NCI-H146 (cell line): ENCODE results near the gene TUFM.
"Not testable (repeated sequence)": the region's sequence is repeated elsewhere in the genome, so short reads cannot be mapped to it uniquely, and the experiment has no call there.

Experiments
- DNase-seq: peaks from one replicate; lab custom pipeline; 2025; lab: John Stamatoyannopoulos, UW

Gene TUFM

DNA sequence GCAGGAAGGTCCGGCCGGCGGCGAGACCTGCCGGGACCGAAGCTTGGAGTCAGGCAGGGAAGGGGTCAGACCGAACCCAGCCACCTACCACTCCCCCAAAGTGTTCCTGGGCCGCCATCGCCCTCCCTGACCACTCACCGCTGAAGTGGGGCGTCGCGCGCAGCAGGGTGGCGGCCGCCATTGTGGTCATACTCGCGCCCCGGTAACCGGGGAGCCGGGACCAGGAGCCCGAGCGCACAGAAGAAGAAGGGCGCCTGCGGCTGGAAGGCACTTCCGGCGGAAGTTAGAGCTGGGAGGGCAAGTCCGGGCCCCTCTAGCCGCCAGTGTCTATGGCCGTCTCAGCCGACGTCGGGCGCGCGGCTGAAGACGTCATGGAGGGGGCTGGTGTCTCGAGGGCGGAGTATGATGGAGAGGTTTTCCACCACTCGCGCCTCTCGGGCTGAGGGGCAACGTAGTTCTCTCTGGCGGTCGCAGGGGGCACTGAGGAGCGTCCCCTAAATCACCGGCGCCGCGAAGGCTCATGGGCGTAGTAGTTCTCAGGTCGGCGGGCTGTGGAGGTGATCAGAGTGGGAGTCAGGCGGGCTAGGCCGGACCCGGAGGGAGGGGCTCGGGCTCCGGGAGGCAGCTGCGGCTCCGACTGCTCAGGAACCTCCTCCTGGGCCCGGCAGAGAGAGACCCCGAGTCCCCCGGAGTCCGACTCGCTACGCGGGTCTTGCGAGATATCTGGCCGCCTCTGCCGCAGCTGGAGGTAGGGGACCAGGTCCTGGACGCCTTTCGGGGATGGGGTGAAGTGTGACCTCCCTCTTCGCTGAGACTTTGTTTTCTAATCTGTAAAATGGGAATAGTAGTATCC is at the start of gene TUFM:
TUFM (minus strand) TSS at position 269 of the 853 bp plus-strand sequence; CDS start at position 190, 79 bp downstream.
- peak; percentile 99 for DNase-seq

DNA sequence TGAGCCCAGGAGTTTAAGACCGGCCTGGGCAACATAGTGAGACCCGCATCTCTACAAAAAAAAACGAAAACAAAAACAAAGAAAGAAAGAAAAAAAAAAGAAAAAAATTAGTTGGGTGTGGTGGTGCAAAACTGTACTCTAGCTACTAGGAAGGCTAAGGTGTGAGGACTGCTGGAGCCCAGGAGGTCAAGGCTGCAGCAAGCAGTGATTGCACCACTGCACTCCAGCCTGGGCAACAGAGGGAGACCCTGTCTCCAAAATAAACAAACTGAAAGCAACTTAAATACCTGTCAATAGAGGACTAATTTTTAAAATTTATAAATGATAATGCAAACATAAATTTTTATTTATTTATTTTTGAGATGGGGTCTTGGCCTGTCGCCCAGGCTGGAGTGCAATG is 49.5 kb upstream of the TUFM start:
- no peak for DNase-seq

- no peak for DNase-seq
Measured at GRCh38 chr16:28893291-28893690, 47.1 kb upstream of the TUFM start.

- no peak for DNase-seq
Measured at GRCh38 chr16:28891964-28892890, 46.1 kb upstream of the TUFM start.

DNA sequence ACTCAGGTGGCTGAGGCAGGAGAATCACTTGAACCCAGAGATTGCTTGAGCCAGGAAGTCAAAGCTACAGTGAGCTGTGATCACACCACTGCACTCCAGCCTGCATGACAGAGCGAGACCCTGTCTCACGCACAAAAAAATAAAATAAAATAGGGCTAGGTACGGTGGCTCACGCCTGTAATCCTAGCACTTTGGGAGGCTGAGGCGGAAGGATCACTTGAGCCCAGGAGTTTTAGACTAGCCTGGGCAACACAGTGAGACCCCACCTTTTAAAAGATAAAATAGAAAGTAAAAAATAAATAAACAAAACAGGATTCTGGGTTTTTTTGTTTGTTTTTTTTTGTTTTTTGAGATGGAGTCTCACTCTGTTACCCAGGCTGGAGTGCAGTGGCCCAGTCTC is 44.2 kb upstream of the TUFM start:
- not testable (repeated sequence) for DNase-seq

GRCh38 chr16:28886945-28887344 is 40.8 kb upstream of the TUFM start:
- no peak for DNase-seq

DNA sequence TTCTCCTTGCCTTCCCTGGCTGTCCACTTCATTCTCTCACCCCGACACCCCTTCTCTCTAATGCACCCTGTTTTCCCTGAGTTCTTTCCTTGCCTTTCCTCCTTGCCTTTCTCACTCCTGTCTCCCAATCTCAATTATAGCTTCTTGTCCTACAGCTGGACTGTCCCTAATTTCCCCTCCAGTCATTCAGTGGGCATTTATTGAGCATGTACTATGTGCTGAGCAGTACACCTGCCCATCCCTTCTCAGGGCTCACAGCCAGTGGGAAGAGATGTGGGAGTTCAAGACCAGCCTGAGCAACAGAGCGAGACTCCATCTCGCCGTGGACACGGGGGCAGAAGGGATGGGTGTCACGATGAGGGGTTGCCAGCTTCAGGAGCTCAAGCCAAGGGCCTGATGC is 37.9 kb upstream of the TUFM start:
- no peak for DNase-seq

GRCh38 chr16:28883221-28883996 is 37.3 kb upstream of the TUFM start:
- no peak for DNase-seq

DNA sequence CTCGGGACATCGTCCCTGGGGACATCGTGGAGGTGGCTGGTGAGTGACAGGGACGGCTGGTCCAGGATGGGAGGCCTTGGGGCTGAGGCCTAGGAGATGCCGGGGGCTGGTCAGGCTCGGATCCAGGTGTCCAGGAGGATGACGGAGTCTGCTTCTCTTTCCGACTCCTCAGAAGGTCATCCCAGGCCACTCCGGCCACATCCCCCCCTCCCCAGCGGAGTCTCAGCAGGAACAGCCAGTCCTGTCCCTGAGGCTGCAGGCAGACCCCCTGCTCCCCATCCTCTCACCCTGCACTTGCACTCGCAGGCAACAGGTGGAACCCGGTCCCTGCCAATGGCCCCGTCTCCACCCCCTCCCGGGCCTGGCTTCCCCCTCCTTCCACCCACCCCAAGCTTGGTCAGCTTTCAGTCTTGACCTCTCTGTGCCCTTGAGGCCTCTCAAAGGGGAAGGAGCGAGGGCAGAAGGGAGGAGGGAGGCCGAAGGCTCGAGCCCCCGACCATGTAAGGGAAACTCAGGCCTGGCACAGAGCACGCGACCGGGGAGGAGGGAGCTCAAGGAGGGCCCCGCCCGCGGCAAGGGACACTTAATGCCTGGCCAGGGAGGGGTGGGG is 36.5 kb upstream of the TUFM start:
- no peak for DNase-seq

DNA sequence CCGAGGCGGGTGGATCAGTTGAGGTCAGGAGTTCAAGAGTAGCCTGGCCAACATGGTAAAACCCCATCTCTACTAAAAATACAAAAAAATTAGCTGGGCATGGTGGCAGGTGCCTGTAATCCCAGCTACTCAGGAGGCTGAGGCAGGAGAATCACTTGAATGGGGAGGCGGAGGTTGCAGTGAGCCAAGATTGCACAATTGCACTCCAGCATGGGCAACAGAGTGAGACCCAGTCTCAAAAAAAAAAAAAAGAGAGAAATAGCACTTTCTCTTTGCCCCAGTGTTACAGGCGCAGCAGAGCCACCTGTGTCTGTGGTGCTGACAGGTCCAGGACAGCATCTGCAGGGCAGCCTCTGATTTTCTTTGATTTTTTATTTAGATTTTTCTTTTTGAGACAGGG is 35.4 kb upstream of the TUFM start:
- DNase-seq, result not testable (repeated sequence)

DNA sequence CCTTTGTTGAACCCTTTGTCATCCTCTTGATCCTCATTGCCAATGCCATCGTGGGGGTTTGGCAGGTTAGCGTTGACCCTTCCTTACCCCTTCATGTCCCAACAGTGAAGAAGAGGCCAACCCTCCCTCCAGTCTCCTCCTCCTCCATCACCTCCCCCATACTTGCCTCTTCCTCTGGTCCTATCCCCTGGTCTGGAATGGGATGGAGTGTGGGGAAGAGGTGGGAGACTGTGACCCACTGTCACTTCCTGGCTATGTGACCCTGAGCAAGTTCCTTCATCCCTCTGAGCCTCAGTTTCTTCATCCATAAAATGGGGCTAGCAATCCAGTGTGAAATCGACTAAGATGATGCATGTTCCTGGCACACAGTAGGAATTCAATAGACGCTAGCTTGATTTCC is 34.8 kb upstream of the TUFM start:
- no peak for DNase-seq

DNA sequence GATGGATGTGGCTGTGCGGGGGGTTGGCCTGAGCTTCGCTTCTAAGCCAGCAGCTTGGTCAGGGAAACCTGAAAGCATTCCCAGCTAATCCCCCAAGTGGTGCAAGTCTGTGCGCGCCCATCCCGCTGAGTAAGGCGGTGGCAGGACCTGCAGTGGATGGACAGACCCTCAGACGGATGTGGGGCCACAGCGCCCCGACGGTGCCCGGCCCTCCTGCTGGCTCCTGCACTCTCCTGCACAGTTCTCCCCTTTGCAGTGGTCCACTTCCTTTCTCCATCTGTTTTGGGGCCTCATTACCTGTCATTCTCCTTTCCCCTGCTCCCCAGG is 34.4 kb upstream of the TUFM start:
- DNase-seq, result no peak

DNA sequence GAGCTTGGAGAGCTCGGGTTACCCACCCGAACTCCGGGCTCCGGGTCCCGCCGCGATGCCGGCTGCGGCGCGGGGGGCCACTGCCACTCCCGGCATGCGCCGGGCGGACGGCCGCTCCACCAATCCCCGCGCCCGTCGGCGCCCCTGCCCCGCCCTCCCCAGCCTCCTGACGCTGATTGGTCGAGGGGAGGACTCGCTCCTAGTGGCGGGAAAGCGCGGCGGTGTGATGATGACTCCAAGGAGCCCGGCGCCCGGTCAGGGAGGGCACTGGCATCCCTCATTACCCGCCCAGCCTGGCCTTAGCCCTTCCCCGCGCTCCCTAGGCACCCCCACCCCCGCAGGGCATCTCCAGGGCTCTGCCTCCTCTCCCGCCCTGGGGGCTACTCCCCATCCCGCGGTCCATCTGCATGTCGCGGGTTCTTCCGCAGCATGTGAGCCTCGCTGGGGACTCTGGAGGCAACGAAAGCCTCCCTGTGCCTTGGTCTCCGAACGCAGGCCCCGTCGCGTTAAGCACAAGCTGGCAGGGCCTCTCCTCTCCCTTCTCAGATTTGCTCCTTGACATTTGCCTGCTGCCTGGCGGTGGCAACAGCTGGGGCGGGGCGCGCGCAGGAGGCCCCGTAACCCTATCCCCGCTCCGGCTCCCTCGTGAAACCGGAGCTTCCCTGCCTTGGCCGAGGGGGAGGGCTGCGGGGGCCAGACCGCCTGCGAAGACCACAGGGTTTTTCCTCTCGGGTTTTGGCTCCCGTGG is 33.9 kb upstream of the TUFM start:
- DNase-seq, result peak; percentile 94

DNA sequence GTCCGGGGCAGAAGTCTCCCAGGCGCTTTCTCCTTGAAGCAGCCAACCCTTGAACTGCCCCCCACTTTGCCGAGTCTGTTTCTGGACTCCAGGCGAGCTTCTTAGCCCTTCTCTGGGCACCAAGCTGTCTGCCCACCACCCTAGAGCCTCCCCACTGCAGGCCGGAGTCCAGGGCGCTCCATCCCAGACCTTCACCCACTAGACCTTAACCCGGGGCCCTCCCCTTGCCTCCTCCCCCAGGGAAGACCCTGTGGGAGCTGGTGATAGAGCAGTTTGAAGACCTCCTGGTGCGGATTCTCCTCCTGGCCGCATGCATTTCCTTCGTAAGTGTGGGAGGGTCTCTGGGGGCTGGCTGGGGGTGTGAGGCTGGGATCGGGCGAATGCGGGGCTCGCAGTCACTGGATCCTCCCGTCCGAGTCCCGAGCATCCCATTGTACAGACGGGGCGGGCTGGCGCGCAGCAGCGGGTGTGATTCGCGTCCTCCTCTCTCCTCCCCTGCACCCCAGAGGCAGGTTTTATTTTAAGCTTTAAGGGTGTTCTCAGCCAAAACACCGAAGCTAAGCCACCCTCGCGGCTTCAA is 33.2 kb upstream of the TUFM start:
- DNase-seq, result peak; percentile 65

- no peak for DNase-seq
Measured at GRCh38 chr16:28878083-28878926, 32.2 kb upstream of the TUFM start, which contains the start of gene ATP2A1. Gene ATP2A1, plus strand, starts transcription at chr16:28878488. Its CDS starts 184 bp downstream, at chr16:28878672.

DNA sequence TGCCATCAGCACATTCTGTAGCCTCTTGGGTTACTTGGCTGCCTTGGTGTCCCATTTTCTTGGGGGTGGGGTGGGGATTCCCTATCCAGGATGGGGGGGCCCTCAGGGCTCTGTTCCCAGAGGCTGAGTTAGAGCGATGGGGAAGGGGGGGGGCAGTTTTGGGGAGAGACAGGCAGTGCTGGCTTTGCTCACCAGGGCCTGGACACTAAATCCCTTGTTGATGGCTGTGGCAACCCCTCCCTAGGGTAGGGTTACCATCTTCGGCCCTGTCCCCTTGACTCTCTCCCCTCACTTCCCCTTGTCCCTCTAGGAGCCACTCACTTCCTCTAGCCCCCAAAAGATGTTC is 31.5 kb upstream of the TUFM start:
- DNase-seq, result no peak

GRCh38 chr16:28876973-28877654 is 31.0 kb upstream of the TUFM start:
- no peak for DNase-seq

GRCh38 chr16:28876019-28876659 is 30.0 kb upstream of the TUFM start:
- DNase-seq, result no peak
